ENCODE data around the gene LBX1.
"Not testable (repeated sequence)": the region's sequence is repeated elsewhere in the genome, so short reads cannot be mapped to it uniquely, and the experiment has no call there.

LBX1 gene

DNA sequence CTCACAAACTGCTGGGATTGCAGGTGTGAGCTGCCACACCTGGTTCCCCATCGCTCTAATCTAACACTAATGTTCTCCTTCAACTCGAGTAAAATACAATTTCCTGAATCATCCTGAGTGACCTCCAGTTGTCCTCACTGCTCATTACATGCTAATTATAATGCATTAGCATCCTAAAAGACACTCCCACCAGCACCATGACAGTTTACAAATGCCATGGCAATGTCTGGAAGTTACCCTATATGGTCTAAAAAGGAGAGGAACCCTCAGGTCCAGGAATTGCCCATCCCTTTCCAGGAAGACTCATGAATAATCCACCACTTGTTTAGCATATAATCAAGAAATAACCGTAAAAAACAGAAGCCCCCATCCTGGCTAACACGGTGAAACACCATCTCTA, 26.6 kb downstream of the LBX1 start:
- not testable (repeated sequence) for DNase-seq (ENCODE audit: low read depth)

- not testable (repeated sequence) for DNase-seq (ENCODE audit: low read depth)
Measured at GRCh38 chr10:101198326-101198977, 30.8 kb downstream of the LBX1 start.

DNA sequence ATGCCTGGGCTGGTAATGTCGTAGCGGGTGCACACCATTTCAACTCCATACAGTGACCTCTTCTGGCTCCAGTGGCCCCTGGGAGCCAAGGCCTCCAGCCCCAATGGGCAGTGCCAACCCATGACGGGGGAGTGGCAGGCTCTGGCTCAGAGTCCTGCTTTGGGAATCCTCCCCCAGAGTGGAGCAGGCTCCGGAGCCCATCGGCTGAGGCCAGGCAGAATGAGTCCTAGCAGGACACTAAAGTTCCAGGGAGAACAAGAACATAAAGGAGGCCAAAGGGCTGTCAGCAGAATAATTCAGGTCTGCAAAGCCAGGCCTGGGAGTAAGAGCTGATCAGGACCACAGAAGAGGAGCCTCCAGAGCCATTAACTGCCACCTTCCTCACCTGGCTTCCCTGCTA, 33.3 kb downstream of the LBX1 start:
- no peak for DNase-seq (ENCODE audit: low read depth)

GRCh38 chr10:101189461-101190401, 39.5 kb downstream of the LBX1 start:
- no peak for DNase-seq (ENCODE audit: low read depth)

- no peak for DNase-seq (ENCODE audit: low read depth)
Measured at GRCh38 chr10:101188942-101189341, 40.3 kb downstream of the LBX1 start.

- DNase-seq (ENCODE audit: low read depth) = no peak
Measured at GRCh38 chr10:101183458-101184183, 45.6 kb downstream of the LBX1 start.

DNA sequence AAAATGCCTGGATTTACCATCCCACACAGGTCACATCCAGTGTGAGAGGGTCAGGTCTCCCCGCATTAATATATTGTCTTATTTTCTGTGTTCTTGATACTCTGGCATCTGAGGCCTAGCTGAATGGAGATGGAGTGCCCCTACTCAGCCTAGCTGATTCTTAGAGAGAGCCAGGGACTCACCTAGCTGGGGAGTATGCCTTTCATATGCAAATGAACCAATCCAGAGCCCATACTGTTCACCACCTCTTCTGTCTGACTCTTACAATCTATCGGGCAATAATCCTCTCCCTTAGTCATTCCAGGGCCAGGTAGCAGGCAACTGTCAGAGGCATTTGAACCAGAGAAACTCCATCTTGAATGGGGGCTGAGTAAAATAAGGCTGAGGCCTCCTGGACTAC, 46.3 kb downstream of the LBX1 start:
- no peak for DNase-seq (ENCODE audit: low read depth)

All from ELR (cell line).